ENCODE measurements around the gene UROC1. TPM values are rescaled to one million over a fixed set of nuclear protein-coding genes. Genes with fewer than 3 reads are reported as not detected.

Gene UROC1
- total RNA-seq, 1 experiment from 2014 or later = not detected

DNA sequence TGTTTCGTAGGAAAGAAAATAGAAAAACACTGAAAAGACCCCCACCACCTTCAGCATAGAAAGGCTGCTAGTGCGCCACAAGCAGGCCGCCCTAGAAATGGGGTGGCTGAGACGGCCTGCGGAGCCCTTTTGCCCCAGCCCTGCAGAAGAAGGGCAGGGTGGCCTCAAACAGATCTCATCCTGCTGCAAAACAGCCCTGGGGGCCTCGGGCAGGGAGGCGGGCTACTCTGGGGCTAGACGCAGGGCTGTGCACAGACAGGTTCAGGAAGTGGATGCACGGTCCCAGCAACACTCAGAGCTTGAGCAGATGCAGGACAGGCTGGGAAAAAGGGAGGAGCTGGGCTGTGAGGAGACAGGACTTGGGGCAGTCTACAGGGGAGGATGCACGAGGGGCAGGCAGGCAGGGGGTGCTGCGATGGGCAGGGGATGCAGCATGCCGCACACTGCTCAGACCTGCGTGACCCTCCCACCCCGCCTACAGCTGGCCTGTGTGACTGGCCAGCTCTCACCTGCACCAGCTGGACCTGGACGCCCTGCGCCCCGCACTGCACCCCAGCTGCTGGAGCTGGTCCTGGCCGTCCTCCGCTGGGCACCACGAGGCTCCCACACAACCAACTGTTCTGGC, 76.2 kb downstream of the UROC1 start:
- no peak overlapping the region for H3K27ac ChIP-seq (ENCODE audit: insufficient read length, low read depth, low read length)
- H3K56ac ChIP-seq (ENCODE audit: insufficient read length, low read depth, low read length) = no peak overlapping the region
- peaks cover 2% of the 10 kb centered on the region; the same call in 1 of the 2 replicates for H3K27me3 Mint-ChIP-seq (ENCODE audit: low read depth)
- no peak overlapping the region for H3K14ac ChIP-seq (ENCODE audit: insufficient read depth, low read length)
- no CpG with 5 or more reads among the region's 20 CpGs for WGBS (ENCODE audit: extremely low coverage, insufficient read length, low lambda C conversion rate)
- no peak overlapping the region for H4K5ac ChIP-seq (ENCODE audit: insufficient read length, low read depth, low read length)
- no peak overlapping the region for H3K9ac ChIP-seq (ENCODE audit: extremely low read depth, insufficient read length, low read length)
- DNase-seq = peak; percentile 26
- no peak overlapping the region for H3T11ph ChIP-seq (ENCODE audit: low read length)
- H3K27ac Mint-ChIP-seq = peak overlapping the region in 1 of 3 experiments; percentile 44; a peak in 4 of 7 replicates
- H3K4me1 ChIP-seq (ENCODE audit: insufficient read depth, low read length) = no peaks in the 10 kb centered on the region
- H3K4me3 Mint-ChIP-seq = no peak overlapping the region
- H3K23me2 ChIP-seq (ENCODE audit: insufficient read length, low read depth, low read length, poor library complexity, severe bottlenecking) = no peaks in the 10 kb centered on the region
- H2BK120ac ChIP-seq (ENCODE audit: low read depth, low read length, poor library complexity, severe bottlenecking) = no peak overlapping the region
- no peaks in the 10 kb centered on the region for H3K9me3 ChIP-seq (ENCODE audit: control insufficient read depth, low read depth, low read length)
- no peaks in the 10 kb centered on the region for H3K79me1 ChIP-seq (ENCODE audit: insufficient read depth, low read depth, low read length, poor library complexity, severe bottlenecking)
- H4K91ac ChIP-seq (ENCODE audit: insufficient read length, low read depth, low read length) = no peak overlapping the region
- H3K27me3 ChIP-seq (ENCODE audit: insufficient read depth, low read length) = no peaks in the 10 kb centered on the region
- H4K20me1 ChIP-seq (ENCODE audit: control insufficient read depth, insufficient read depth, insufficient read length) = no peaks in the 10 kb centered on the region
- no peak overlapping the region for H2AK5ac ChIP-seq (ENCODE audit: insufficient read length, low read length)
- no peak overlapping the region for H3K23ac ChIP-seq (ENCODE audit: insufficient read length, low read depth, low read length)
- TF ChIP-seq, protein P1, sequence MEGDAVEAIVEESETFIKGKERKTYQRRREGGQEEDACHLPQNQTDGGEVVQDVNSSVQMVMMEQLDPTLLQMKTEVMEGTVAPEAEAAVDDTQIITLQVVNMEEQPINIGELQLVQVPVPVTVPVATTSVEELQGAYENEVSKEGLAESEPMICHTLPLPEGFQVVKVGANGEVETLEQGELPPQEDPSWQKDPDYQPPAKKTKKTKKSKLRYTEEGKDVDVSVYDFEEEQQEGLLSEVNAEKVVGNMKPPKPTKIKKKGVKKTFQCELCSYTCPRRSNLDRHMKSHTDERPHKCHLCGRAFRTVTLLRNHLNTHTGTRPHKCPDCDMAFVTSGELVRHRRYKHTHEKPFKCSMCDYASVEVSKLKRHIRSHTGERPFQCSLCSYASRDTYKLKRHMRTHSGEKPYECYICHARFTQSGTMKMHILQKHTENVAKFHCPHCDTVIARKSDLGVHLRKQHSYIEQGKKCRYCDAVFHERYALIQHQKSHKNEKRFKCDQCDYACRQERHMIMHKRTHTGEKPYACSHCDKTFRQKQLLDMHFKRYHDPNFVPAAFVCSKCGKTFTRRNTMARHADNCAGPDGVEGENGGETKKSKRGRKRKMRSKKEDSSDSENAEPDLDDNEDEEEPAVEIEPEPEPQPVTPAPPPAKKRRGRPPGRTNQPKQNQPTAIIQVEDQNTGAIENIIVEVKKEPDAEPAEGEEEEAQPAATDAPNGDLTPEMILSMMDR (conservative IDR thresholded peaks at IDR 0.05) = no peak
- H2BK12ac ChIP-seq (ENCODE audit: insufficient read length, low read depth, low read length) = no peak overlapping the region
- H3K4me2 ChIP-seq (ENCODE audit: insufficient read depth, insufficient read length, low read length) = no peak overlapping the region
- no peak overlapping the region for H2BK15ac ChIP-seq (ENCODE audit: low read depth, low read length)
- no peak overlapping the region for H2AFZ ChIP-seq (ENCODE audit: low read length)
- H2BK20ac ChIP-seq (ENCODE audit: low read depth, low read length, poor library complexity, severe bottlenecking) = no peak overlapping the region
- no peaks in the 10 kb centered on the region for H3K9me3 Mint-ChIP-seq
- H3K79me2 ChIP-seq (ENCODE audit: insufficient read depth, low read length) = no peaks in the 10 kb centered on the region
- H3K36me3 Mint-ChIP-seq (ENCODE audit: insufficient read depth in 1 of 3, low read depth in 3 of 3) = peaks cover 0 to 29% (median 20%) of the 10 kb centered on the region in 3 experiments; a peak in 5 of 7 replicates
- H3K4ac ChIP-seq (ENCODE audit: low read depth, low read length) = no peak overlapping the region
- peaks cover 23 to 36% of the 10 kb centered on the region in 2 experiments for H3K4me1 Mint-ChIP-seq
- H2BK5ac ChIP-seq (ENCODE audit: insufficient read length, low read length) = no peak overlapping the region
- no peak overlapping the region for H3K18ac ChIP-seq (ENCODE audit: insufficient read length, low read depth, low read length)
- no peak overlapping the region for H4K8ac ChIP-seq (replicated peaks; ENCODE audit: insufficient read length, low read depth, low read length)
